ENCODE measurements around the gene FNIP1. TPM values are rescaled to one million over a fixed set of nuclear protein-coding genes. Genes with fewer than 3 reads are reported as not detected.

FNIP1 gene
- total and polyA plus RNA-seq, 2 experiments from 2014 or later = 20.7 to 73.4 TPM

DNA sequence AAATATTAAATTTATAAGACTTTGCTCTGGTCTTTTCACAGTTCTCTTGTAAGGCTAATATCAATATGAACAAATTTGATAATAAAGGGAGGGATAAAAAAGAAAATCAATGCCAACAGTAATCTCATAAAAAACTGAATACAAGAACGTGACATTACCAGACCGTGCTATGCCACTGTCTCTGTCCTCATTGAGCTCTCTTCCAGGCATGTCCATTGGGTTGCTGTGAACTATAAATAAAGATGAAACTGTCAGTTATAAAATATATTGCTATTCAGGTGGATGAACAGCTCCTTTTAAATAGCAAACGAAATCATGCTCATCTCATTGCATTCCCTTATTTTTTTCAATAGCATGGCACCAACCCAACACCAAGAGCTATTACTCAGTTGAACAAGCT, 87.8 kb downstream of the FNIP1 start:
- H3K9me3 ChIP-seq (ENCODE audit: low read depth) = no peaks in the 10 kb centered on the region
- TF ChIP-seq, protein P1, sequence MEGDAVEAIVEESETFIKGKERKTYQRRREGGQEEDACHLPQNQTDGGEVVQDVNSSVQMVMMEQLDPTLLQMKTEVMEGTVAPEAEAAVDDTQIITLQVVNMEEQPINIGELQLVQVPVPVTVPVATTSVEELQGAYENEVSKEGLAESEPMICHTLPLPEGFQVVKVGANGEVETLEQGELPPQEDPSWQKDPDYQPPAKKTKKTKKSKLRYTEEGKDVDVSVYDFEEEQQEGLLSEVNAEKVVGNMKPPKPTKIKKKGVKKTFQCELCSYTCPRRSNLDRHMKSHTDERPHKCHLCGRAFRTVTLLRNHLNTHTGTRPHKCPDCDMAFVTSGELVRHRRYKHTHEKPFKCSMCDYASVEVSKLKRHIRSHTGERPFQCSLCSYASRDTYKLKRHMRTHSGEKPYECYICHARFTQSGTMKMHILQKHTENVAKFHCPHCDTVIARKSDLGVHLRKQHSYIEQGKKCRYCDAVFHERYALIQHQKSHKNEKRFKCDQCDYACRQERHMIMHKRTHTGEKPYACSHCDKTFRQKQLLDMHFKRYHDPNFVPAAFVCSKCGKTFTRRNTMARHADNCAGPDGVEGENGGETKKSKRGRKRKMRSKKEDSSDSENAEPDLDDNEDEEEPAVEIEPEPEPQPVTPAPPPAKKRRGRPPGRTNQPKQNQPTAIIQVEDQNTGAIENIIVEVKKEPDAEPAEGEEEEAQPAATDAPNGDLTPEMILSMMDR (IDR thresholded peaks at IDR 0.05; ENCODE audit: poor library complexity) = no peak
- TF ChIP-seq EZH2 (IDR thresholded peaks at IDR 0.05; ENCODE audit: borderline replicate concordance) (no peak), EZH2phosphoT487 (IDR thresholded peaks at IDR 0.05; ENCODE audit: low read depth, severe bottlenecking, unreplicated experiment) (no peak)
- DNase-seq (ENCODE audit: low spot score) = no peak
- no peak overlapping the region for H3K27ac ChIP-seq
- H3K27me3 ChIP-seq = no peaks in the 10 kb centered on the region
- H4K20me1 ChIP-seq (ENCODE audit: insufficient read depth, poor library complexity, severe bottlenecking) = no peaks in the 10 kb centered on the region
- H3K4me1 ChIP-seq (ENCODE audit: insufficient read depth) = no peaks in the 10 kb centered on the region
- no peak overlapping the region for H3K4me2 ChIP-seq
- no peaks in the 10 kb centered on the region for H3K9me2 ChIP-seq (replicated peaks; ENCODE audit: insufficient read depth)
- no peak overlapping the region for H2AFZ ChIP-seq
- 96% methylated on average over 3 of the region's 3 CpGs for WGBS (ENCODE audit: low lambda C conversion rate, missing lambda C conversion rate)
- H3K4me3 ChIP-seq = no peak overlapping the region
- peaks cover 4% of the 10 kb centered on the region for H3K79me2 ChIP-seq
- no peaks in the 10 kb centered on the region for H3K36me3 ChIP-seq (replicated peaks; ENCODE audit: insufficient read depth, low read depth)

GRCh38 chr5:131706281-131706680, 90.5 kb downstream of the FNIP1 start:
- Histone ChIP-seq H3K27me3 (no peaks in the 10 kb centered on the region), H3K27ac (no peak overlapping the region), H3K36me3 (replicated peaks; ENCODE audit: insufficient read depth, low read depth) (no peaks in the 10 kb centered on the region), H4K20me1 (ENCODE audit: insufficient read depth, poor library complexity, severe bottlenecking) (no peaks in the 10 kb centered on the region), H3K4me2 (no peak overlapping the region), H3K9me2 (replicated peaks; ENCODE audit: insufficient read depth) (no peaks in the 10 kb centered on the region), H2AFZ (no peak overlapping the region), H3K4me3 (no peak overlapping the region), H3K79me2 (no peaks in the 10 kb centered on the region), H3K4me1 (ENCODE audit: insufficient read depth) (no peaks in the 10 kb centered on the region), H3K9me3 (ENCODE audit: low read depth) (no peaks in the 10 kb centered on the region)
- DNase-seq (ENCODE audit: low spot score) = no peak
- TF ChIP-seq EZH2phosphoT487 (IDR thresholded peaks at IDR 0.05; ENCODE audit: low read depth, severe bottlenecking, unreplicated experiment) (no peak), EZH2 (IDR thresholded peaks at IDR 0.05; ENCODE audit: borderline replicate concordance) (no peak)
- TF ChIP-seq, protein P1 (IDR thresholded peaks at IDR 0.05; ENCODE audit: poor library complexity) = no peak
- WGBS (ENCODE audit: low lambda C conversion rate, missing lambda C conversion rate) = 96% methylated on average over 5 of the region's 5 CpGs

DNA sequence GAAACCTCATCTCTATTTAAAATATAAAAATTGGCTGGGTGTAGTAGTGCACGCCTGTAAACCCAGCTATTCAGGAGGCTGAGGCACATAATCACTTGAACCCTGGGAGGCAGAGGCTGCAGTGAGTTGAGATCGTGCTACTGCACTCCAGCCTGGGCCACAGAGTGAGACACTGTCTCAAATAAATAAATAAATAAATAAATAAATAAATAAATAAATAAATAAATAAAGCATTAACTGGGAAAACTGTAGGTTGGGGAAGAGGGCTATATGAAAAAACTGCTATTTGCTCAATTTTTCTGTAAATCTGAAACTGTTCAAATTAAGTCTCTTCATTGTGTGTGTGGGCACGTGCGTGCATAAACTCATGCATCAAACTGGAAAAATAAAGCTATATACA, 101.9 kb downstream of the FNIP1 start:
- 96% methylated on average over 4 of the region's 4 CpGs for WGBS (ENCODE audit: low lambda C conversion rate, missing lambda C conversion rate)
- no peaks in the 10 kb centered on the region for H3K79me2 ChIP-seq
- no peak for TF ChIP-seq EZH2phosphoT487 (IDR thresholded peaks at IDR 0.05; ENCODE audit: low read depth, severe bottlenecking, unreplicated experiment)
- TF ChIP-seq, protein P1 (IDR thresholded peaks at IDR 0.05; ENCODE audit: poor library complexity) = no peak
- no peak for TF ChIP-seq EZH2 (IDR thresholded peaks at IDR 0.05; ENCODE audit: borderline replicate concordance)

DNA sequence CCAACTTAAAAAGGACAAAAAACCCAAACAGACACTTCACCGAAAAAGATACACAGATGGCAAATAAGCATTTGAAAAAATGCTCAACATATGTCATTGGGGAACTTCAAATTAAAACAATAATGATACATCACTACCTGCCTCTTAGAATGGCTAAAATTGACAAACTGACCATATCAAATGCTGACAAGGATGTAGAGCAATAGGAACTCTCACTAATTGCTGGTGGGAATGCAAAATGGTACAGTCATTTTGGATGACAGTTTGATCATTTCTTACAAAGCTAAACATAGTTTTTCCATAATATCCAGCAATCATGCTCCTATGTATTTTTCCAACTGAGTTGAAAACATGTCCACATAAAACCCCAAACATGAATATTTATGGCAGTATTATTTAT, 102.9 kb downstream of the FNIP1 start:
- Histone ChIP-seq H4K20me1 (ENCODE audit: insufficient read depth, poor library complexity, severe bottlenecking) (no peaks in the 10 kb centered on the region), H3K27ac (no peak overlapping the region), H3K4me1 (ENCODE audit: insufficient read depth) (no peaks in the 10 kb centered on the region), H3K9me3 (ENCODE audit: low read depth) (no peaks in the 10 kb centered on the region), H3K4me2 (no peak overlapping the region), H3K9me2 (replicated peaks; ENCODE audit: insufficient read depth) (no peaks in the 10 kb centered on the region), H3K27me3 (no peaks in the 10 kb centered on the region), H3K79me2 (no peaks in the 10 kb centered on the region), H3K4me3 (no peak overlapping the region), H2AFZ (no peak overlapping the region), H3K36me3 (replicated peaks; ENCODE audit: insufficient read depth, low read depth) (no peaks in the 10 kb centered on the region)
- TF ChIP-seq EZH2 (IDR thresholded peaks at IDR 0.05; ENCODE audit: borderline replicate concordance) (no peak), EZH2phosphoT487 (IDR thresholded peaks at IDR 0.05; ENCODE audit: low read depth, severe bottlenecking, unreplicated experiment) (no peak)
- TF ChIP-seq, protein P1 (IDR thresholded peaks at IDR 0.05; ENCODE audit: poor library complexity) = no peak
- WGBS (ENCODE audit: low lambda C conversion rate, missing lambda C conversion rate) = 100% methylated on average over 1 of the region's 1 CpG
- DNase-seq (ENCODE audit: low spot score) = no peak

More for the DNA sequence above, 101.9 kb downstream of the FNIP1 start:
- no peaks in the 10 kb centered on the region for H3K4me1 ChIP-seq (ENCODE audit: insufficient read depth)
- H3K27ac ChIP-seq = no peak overlapping the region
- no peaks in the 10 kb centered on the region for H3K27me3 ChIP-seq
- DNase-seq (ENCODE audit: low spot score) = no peak
- no peaks in the 10 kb centered on the region for H3K36me3 ChIP-seq (replicated peaks; ENCODE audit: insufficient read depth, low read depth)
- H3K4me3 ChIP-seq = no peak overlapping the region
- H2AFZ ChIP-seq = no peak overlapping the region
- no peaks in the 10 kb centered on the region for H3K9me2 ChIP-seq (replicated peaks; ENCODE audit: insufficient read depth)
- H3K4me2 ChIP-seq = no peak overlapping the region
- H3K9me3 ChIP-seq (ENCODE audit: low read depth) = no peaks in the 10 kb centered on the region
- H4K20me1 ChIP-seq (ENCODE audit: insufficient read depth, poor library complexity, severe bottlenecking) = no peaks in the 10 kb centered on the region

Data from hepatocyte (in vitro differentiated cells).